GM19467 (cell line): ENCODE results near the gene EED.
"Not testable (repeated sequence)": the region's sequence is repeated elsewhere in the genome, so short reads cannot be mapped to it uniquely, and the experiment has no call there.

Experiments used
- ATAC-seq: cut with Tn5 transposase; IDR thresholded peaks from one replicate; pipeline ENCODE4 v1.9.1; 2021; ENCODE audit warnings: mild to moderate bottlenecking, moderate library complexity; ENCODE audit not compliant: unreplicated experiment

The EED gene

DNA sequence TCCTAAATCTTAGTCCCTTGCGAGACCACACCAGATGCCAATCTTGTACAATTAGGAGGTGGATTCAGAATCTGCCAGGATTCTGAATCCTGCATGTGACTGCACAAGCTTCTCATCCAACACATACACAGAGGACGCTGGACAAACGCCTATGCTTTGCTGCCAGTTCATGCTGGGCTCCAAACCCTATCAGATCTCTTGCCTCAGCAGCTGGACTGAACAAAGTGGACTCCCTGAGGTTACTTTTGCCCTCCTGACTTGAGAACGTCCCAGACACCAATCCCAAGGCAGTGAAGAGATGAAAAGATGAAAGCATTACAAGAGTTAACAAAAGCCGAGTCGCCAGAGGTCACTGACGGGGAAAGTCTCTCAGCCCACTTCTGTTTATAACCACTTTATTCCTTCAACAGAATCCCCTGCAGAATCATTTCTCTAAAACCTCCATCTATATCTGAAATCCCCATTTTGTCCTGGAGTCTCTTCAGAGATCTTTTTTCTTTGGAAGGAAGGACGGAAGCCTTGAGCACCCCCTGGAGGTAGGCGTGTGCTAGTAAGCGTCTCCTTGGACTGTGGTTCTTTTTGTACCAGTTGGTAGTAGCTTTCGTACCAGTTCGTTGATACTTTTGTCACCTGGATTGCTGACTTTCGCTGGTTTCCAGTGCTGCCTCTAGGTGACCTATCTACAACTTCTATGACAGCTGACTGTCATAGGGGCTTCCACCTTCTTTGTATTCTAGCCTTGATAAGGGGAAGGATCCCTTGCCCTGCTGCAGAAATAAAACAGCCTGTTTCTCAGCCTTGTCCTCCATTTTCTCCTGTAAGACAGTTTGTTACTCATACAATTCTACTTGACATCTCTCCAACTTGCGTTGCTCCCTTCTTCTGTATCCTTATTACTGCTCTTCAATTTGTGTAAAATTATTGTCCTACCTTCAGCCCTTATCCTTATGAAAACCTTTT, 26.1 kb upstream of the EED start:
- peak; percentile 45 for ATAC-seq

- peak; percentile 64 for ATAC-seq
Observed at GRCh38 chr11:86219311-86220193, 25.0 kb upstream of the EED start.

- ATAC-seq = no peak
Observed at GRCh38 chr11:86220653-86221052, 23.9 kb upstream of the EED start.

GRCh38 chr11:86222081-86222480, 22.5 kb upstream of the EED start:
- no peak for ATAC-seq

- ATAC-seq = not testable (repeated sequence)
Observed at GRCh38 chr11:86224575-86224974, 20.0 kb upstream of the EED start.

- ATAC-seq = not testable (repeated sequence)
Observed at GRCh38 chr11:86225344-86225743, 19.2 kb upstream of the EED start.

GRCh38 chr11:86228269-86229038, 16.1 kb upstream of the EED start:
- no peak for ATAC-seq

DNA sequence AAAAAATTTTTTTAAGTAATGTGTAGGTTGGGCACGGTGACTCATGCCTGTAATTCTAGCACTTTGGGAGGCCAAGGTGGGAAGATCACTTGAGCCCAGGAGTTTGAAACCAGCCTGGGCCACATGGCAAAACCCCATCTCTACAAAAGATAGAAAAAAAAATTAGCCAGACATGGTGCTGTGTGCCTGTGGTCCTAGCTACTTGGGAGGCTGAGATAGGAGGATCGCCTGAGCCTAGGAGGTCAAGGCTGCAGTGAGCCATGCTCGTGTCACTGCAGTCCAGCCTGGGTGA, 15.6 kb upstream of the EED start:
- not testable (repeated sequence) for ATAC-seq

DNA sequence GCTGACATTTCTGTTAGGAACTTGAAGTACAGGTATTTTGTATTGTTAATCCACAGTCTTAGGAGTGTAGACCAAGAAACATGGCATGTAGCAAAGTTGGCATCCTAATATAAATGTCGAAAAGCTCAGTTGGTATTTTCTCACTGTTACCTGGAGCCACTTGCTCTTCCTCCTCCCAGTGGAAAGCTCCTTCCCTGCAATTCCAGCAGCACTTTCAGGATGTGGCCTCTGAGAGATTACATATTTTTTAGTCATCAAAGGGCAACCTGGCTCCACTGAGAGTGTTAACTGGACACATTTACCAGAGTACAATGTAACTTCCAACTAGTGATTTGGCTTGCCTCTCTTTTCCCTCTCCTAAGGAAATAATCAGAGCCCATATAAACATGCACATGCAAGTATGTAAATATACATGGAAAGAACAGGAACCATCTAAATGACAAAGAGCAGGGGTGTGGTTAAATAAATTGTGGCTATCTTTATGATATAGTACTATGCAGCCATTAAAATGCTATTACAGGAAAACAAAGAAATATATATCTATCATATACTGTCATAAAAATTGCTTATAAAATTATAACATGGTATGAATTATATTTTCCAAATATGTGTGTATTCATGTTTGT, 14.3 kb upstream of the EED start:
- ATAC-seq = no peak

- ATAC-seq = no peak
Observed at GRCh38 chr11:86230921-86231434, 13.6 kb upstream of the EED start.

DNA sequence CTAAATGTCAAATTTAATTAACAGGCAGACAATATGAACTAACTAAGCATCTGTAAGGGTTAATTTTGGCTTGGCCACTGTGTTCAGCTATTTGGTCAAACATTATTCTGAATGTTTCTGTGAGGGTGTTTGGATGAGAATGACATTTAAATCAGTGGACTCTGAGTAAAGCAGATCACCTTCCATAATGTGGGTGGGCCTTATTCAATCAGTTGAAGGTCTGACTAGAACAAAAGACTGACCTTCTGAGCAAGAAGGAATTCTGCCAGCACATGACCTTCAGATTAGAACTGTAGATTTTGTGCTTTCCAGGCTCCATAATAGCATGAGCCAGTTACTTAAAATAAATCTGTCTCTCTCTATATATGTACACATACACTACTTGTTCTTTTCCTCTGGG, 12.0 kb upstream of the EED start:
- ATAC-seq = no peak

DNA sequence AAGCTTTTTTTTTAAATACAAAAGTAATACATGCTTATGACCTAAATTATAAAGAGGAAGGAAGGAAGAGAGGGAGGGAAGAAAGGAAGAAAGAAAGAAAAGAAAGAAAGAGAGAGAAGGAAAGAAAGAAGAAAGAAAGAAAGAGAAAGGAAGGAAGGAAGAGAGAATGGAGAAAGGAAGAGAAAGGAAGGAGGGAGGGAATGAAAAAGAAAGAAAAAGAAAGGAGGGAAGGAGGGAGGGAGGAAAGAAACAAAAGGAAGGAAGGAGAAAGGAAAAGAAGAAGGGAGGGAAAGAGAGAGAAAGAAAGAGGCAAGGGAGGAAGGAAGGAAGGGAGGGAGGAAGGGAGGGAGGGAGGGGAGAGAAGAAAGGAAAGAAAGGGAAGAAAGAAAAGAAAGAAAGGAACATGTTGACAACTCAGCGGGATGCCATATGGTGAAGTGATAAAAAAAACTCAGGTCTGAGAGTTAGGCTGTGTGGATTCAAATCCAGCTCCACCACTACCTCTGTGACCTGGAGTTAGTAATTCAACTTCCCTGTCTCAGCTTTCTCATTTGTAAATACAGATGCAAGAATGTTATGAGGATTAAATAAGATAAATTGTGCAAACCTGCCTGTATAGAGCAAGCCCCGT, 9.6 kb upstream of the EED start:
- no peak for ATAC-seq

DNA sequence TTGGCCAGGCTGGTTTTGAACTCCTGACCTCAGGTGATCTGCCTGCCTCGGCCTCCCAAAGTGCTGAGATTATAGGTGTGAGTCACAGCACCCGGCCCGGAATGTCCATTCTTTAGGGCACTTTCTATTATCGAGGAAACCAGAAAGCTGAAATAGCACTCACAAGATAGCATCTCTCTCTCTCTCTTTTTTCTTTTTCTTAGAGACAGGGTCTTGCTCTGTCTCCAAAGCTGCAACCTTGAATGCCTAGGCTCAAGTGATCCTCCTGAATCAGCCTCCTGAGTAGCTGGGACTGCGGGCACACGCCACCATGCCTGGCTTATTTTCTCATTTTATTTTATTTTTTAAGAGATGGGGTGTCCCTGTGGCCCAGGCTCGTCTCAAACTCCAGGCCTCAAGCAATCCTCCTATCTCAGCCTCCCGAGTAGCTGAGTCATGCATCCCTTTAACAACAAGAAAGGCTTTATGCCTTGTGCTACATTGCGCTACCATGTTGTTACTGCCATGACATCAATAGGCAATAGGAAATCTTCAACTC, 7.2 kb upstream of the EED start:
- ATAC-seq = no peak

- no peak for ATAC-seq
Observed at GRCh38 chr11:86240164-86240563, 4.4 kb upstream of the EED start.

DNA sequence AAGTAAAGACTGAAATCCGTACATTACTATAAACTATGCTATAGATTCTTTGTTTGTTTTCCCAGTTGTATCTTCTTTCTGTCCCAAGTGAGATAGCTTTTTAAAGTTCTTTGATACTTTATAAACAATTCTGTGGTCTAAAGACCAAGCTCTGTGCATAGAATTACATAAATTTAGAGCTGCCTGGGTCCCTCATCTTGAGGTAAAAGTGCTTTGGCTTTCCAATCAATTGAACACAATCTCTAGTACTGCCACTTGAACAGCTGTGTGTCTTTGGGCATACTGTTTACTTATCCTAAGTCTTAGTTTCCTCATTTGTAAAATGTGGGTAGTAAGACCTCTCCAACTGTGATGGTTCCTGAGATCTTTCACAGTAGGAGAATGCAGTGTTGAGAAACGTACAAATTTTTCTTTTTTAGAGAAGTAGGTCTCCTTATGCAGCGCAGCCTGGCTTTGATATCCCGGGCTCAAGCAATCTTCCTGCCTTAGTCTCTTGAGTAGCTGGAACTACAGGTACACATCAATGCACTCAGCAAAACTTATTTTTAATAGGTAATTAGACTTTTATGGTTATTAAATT, 2.5 kb upstream of the EED start:
- no peak for ATAC-seq

GRCh38 chr11:86243396-86243795, 1.2 kb upstream of the EED start:
- no peak for ATAC-seq

DNA sequence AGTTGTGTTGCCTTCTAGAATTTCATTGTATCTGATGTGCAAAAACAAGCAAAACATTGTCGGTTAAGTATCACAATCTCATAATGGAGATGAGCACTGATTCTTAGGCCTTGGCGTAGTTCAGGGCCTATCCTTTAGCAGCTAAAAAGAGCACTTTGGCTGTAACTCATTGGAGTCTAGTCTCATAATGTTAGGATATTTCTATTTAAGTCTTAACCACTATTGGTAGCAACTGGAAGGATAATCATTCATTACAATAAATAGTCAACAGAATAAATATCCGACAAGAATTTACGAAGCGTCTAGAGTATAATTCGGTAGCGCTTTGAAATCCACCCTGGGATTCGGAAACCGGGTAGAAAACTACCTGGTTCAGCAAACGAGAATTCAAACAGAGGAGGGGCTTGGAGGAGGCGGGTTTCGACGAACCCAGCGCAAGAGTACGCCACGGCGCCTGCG, 461 bp upstream of the EED start:
- peak; percentile 77 for ATAC-seq

GRCh38 chr11:86245369-86246292, 1.1 kb downstream of the EED start:
- no peak for ATAC-seq
